Suprapubic skin (tissue), 4 donors: ENCODE measurements around the gene TENM3. TPM values are rescaled to one million over a fixed set of nuclear protein-coding genes. Genes with fewer than 3 reads are reported as not detected.

Source experiments
- DNase-seq, 2 donors: peaks; one replicate each; pipeline ENCODE4 v3.0.0-alpha.2; 2019; ENCODE audit warnings: low spot score in 2 of 2
- H3K27ac ChIP-seq: fragments of 200-600 bp; sonication (generic); one replicate; pipeline ENCODE4 v1.5.1; 2019
- H3K27me3 ChIP-seq: fragments of 200-600 bp; sonication (generic); one replicate; pipeline ENCODE4 v1.5.1; 2019
- H3K36me3 ChIP-seq: fragments of 200-600 bp; sonication (generic); one replicate; pipeline ENCODE4 v1.5.1; 2019
- H3K4me1 ChIP-seq: fragments of 200-600 bp; sonication (generic); one replicate; pipeline ENCODE4 v1.5.1; 2019
- H3K4me3 ChIP-seq: fragments of 200-600 bp; sonication (generic); one replicate; pipeline ENCODE4 v1.5.1; 2019; ENCODE audit warnings: mild to moderate bottlenecking
- H3K9me3 ChIP-seq: fragments of 200-600 bp; sonication (generic); one replicate; pipeline ENCODE4 v1.5.1; 2019
- EP300 ChIP-seq: sonication (generic); formaldehyde crosslinking; IDR thresholded peaks from one replicate; pipeline ENCODE4 v1.6.1; 2017; ENCODE audit warnings: antibody characterized with exemption
- POLR2A ChIP-seq, 2 donors: fragments of 450-650 bp; IDR thresholded peaks; one replicate each; pipeline ENCODE4 v1.6.1; 2017; ENCODE audit warnings: antibody characterized with exemption in 2 of 2, mild to moderate bottlenecking in 2 of 2, moderate library complexity in 2 of 2
- POLR2AphosphoS5 ChIP-seq, 3 donors: sonication (generic); formaldehyde crosslinking; IDR thresholded peaks; one replicate each; pipeline ENCODE4 v1.6.1; 2017; ENCODE audit warnings: antibody characterized with exemption in 3 of 3
- WGBS: methylation state at CpG from one replicate; pipeline ENCODE4 v1.1.5; 2018; 5-methylcytosine and 5-hydroxymethylcytosine counted together
- total RNA-seq, 4 donors: library from RNA; depleted of rRNA; stranded (reverse); fragments of >200 nt; gene quantifications; one replicate each; pipeline ENCODE4 v1.1.0, GENCODE V29; 2016
- TF ChIP-seq, protein P1 (sequence below), 2 donors: fragments of 200-600 bp in 1 of 2; fragments of 450-650 bp in 1 of 2; sonication (generic) in 1 of 2; IDR thresholded peaks; one replicate each; pipeline ENCODE4 v1.5.1; 2016 to 2019; ENCODE audit warnings: antibody characterized with exemption in 2 of 2, mild to moderate bottlenecking in 1 of 2, moderate library complexity in 1 of 2

Gene TENM3
- total RNA-seq, 4 donors from 2014 or later, result 0.81 to 2.9 (median 1.8) TPM

DNA sequence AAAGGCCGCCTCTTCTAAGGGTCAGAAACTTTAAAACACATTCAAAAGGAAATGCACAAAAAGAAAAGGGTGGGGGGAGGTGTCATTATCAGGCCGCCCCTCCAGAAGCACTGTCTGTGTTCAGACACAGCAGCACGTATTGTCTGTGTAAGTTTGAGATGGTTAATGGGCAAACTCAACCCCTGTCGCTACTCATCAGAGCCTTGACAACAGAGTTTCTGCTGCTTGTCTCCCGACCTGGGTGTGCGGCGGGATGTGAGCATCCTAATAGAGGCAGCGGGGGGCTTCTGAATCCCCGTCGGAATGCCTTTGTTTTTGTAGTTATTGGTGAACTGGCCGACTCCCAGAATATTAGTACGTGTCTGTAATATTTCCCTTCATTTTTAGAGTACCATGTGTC is 515.1 kb downstream of the TENM3 start:
- WGBS, result 82% methylated on average over 12 of the region's 12 CpGs
- H3K4me3 ChIP-seq, result no peak overlapping the region
- no peak for TF ChIP-seq POLR2AphosphoS5 (IDR thresholded peaks at IDR 0.05)
- TF ChIP-seq EP300, result no peak
- no peak for TF ChIP-seq POLR2A (IDR thresholded peaks at IDR 0.05)
- TF ChIP-seq, protein P1, sequence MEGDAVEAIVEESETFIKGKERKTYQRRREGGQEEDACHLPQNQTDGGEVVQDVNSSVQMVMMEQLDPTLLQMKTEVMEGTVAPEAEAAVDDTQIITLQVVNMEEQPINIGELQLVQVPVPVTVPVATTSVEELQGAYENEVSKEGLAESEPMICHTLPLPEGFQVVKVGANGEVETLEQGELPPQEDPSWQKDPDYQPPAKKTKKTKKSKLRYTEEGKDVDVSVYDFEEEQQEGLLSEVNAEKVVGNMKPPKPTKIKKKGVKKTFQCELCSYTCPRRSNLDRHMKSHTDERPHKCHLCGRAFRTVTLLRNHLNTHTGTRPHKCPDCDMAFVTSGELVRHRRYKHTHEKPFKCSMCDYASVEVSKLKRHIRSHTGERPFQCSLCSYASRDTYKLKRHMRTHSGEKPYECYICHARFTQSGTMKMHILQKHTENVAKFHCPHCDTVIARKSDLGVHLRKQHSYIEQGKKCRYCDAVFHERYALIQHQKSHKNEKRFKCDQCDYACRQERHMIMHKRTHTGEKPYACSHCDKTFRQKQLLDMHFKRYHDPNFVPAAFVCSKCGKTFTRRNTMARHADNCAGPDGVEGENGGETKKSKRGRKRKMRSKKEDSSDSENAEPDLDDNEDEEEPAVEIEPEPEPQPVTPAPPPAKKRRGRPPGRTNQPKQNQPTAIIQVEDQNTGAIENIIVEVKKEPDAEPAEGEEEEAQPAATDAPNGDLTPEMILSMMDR (IDR thresholded peaks at IDR 0.05), result no peak

DNA sequence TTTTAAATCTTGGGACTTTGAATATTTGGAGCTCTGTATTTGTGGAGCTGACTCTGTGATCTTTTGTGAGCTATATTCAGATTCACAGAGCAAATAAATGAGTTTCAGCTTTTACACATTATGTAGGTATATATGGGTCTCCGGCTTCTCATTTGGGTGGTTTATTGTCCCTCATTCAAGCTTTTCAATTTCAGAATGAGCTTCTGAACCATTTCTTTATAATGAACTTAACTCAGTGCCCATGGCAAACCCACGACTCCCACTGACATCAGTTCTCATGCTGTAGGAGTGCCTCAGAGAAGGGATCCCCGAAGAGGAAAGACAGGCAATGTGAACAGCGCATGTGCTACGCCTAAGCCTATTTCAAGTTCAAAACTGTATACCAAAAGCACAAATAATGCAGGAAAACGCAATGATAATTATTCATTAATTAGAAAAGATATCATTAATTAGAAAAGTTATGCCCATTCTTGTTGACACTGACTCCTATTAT is 517.4 kb downstream of the TENM3 start:
- no peak for DNase-seq
- no peaks in the 10 kb centered on the region for H3K36me3 ChIP-seq
- no peaks in the 10 kb centered on the region for H3K9me3 ChIP-seq
- no peaks in the 10 kb centered on the region for H3K4me1 ChIP-seq
- no peak overlapping the region for H3K27ac ChIP-seq
- 84% methylated on average over 6 of the region's 6 CpGs for WGBS
- TF ChIP-seq, protein P1 (IDR thresholded peaks at IDR 0.05), result no peak
- TF ChIP-seq POLR2A (IDR thresholded peaks at IDR 0.05), result no peak
- TF ChIP-seq POLR2AphosphoS5 (IDR thresholded peaks at IDR 0.05), result no peak
- TF ChIP-seq EP300, result no peak
- no peak overlapping the region for H3K4me3 ChIP-seq
- no peaks in the 10 kb centered on the region for H3K27me3 ChIP-seq

More for the DNA sequence above, 515.1 kb downstream of the TENM3 start:
- Histone ChIP-seq H3K27ac (no peak overlapping the region), H3K36me3 (no peaks in the 10 kb centered on the region), H3K9me3 (no peaks in the 10 kb centered on the region), H3K27me3 (no peaks in the 10 kb centered on the region), H3K4me1 (no peaks in the 10 kb centered on the region)
- no peak for DNase-seq

DNA sequence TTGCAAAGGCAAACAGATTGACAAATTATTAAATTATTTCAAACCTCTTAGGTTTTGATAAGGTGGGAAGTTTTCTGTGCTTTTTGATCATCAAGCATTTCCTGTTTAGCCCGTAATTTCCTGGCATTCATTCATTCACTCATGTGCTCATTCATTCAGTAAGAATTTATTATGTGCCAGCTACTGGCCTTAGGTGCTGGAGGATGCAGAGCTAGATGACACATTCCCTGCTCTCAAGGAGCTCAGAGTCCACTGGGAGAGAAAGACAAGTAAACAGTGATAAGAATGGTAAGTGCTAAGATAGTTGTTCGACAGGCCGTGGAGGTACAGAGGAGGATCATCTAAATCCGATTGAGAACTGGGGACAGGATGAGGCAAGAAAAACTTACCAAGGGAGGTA is 520.9 kb downstream of the TENM3 start:
- WGBS, result 66% methylated on average over 4 of the region's 4 CpGs
- TF ChIP-seq, protein P1 (IDR thresholded peaks at IDR 0.05), result no peak
- no peak for TF ChIP-seq EP300
- no peak for TF ChIP-seq POLR2A (IDR thresholded peaks at IDR 0.05)
- TF ChIP-seq POLR2AphosphoS5 (IDR thresholded peaks at IDR 0.05), result no peak
- Histone ChIP-seq H3K36me3 (no peaks in the 10 kb centered on the region), H3K4me1 (no peaks in the 10 kb centered on the region), H3K27me3 (no peaks in the 10 kb centered on the region), H3K4me3 (no peak overlapping the region), H3K27ac (no peak overlapping the region), H3K9me3 (no peaks in the 10 kb centered on the region)
- no peak for DNase-seq

DNA sequence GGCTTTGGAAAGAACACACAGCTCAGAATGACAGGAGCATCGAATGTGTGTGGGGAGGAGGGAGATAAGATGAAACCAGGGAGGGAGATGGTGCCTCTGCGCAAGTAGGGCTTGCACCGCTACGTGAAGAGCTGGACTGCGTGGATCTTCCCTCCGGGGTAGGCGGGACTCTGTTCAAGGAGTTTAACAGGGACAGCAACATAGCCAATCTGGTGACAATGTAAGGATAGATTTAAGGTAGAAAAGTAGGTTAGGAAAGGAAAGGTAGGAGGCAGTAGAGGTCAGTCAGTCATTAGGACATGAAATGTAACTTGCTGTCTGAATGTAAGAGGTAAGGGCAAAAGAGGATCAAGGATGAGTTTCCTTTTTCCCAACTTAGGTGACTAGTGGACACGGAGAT is 521.4 kb downstream of the TENM3 start:
- DNase-seq, result no peak
- H3K27me3 ChIP-seq, result no peaks in the 10 kb centered on the region
- H3K4me1 ChIP-seq, result no peaks in the 10 kb centered on the region
- no peak overlapping the region for H3K4me3 ChIP-seq
- TF ChIP-seq POLR2A (IDR thresholded peaks at IDR 0.05), result no peak
- H3K9me3 ChIP-seq, result no peaks in the 10 kb centered on the region
- H3K27ac ChIP-seq, result no peak overlapping the region
- H3K36me3 ChIP-seq, result no peaks in the 10 kb centered on the region
- 78% methylated on average over 8 of the region's 8 CpGs for WGBS

DNA sequence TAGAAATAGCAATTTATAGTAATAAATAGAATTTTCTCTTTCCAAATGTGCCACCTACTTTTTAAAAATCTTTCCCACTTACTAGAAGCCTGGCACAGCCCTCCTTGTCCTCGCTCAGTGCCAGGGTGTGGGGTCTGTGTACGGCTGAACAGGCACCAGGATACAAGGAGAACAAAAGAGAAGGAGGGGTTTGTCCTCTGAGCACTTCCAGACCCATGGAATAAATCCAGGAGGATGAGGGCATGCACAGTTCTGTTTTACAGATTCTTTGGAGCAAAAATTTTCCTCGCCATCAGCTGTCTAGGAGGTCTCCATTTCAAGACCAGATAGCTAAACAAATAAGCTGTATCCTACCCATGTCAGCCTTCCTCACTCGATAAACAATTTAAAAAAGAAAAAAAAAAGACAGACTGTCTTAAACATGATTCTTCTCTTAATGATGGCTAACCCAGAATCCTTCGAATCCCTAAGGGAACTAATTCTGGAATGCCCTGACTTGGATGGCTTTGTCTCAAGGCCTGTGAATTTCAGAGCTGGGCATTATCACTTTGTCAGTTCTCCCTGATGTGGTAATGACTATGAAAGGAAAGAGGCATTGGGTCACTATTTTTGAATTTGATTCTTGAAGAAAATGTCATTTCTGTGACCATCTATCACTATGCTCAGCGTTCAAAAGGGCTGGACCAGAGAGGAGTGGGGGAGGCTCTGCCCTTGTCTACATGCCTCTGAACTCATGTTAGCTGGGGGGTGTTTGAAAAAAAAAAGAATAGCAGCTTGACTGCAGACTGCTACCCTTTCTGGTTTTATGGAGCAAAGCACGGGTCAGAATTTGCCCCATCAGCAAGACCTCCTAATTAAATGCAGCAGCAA is 523.0 kb downstream of the TENM3 start:
- Histone ChIP-seq H3K27me3 (no peaks in the 10 kb centered on the region), H3K9me3 (no peaks in the 10 kb centered on the region), H3K27ac (no peak overlapping the region), H3K36me3 (no peaks in the 10 kb centered on the region), H3K4me1 (no peaks in the 10 kb centered on the region), H3K4me3 (no peak overlapping the region)
- DNase-seq, result no peak
- TF ChIP-seq, protein P1 (IDR thresholded peaks at IDR 0.05), result no peak
- TF ChIP-seq POLR2AphosphoS5 (IDR thresholded peaks at IDR 0.05) (no peak), EP300 (no peak), POLR2A (IDR thresholded peaks at IDR 0.05) (no peak)
- WGBS, result 66% methylated on average over 7 of the region's 7 CpGs
